GM12878 (cell line): Measurements from ENCODE around the gene ITGA4. TPM values are rescaled to one million over a fixed set of nuclear protein-coding genes. Genes with fewer than 3 reads are reported as not detected.
A peak's percentile ranks its signal among the peaks of the same experiment; 100 is the strongest.
"Not testable (repeated sequence)": the region's sequence is repeated elsewhere in the genome, so short reads cannot be mapped to it uniquely, and the experiment has no call there.

Experiments used
- ATAC-seq: fragments of 200-7000 bp; cut with Tn5 transposase; 3 replicates; pipeline ENCODE4 v1.9.1; 2020; ENCODE audit warnings: mild to moderate bottlenecking, moderate library complexity
- BruUV-seq: library from RNA; stranded (reverse); fragments of 400-500 nt; replicated peaks from 2 replicates; lab custom pipeline; 2021; lab: Mats Ljungman, UMichigan
- CTCF ChIA-PET: fragments of 300-600 bp; sonication (Branson Sonifier 250); formaldehyde crosslinking; extraction: SDS; loops from one replicate; lab custom pipeline; 2021; ENCODE audit warnings: inconsistent platforms; lab: Yijun Ruan, JAX
- POLR2A ChIA-PET: fragments of 350-600 bp; formaldehyde crosslinking; extraction: SDS; loops from one replicate; lab custom pipeline; 2021; ENCODE audit warnings: inconsistent platforms; lab: Charles Lee
- RAD21 ChIA-PET: fragments of 300-600 bp; sonication (Branson Sonifier 250); formaldehyde crosslinking; loops from one replicate; lab custom pipeline; 2023; ENCODE audit warnings: antibody characterized with exemption; ENCODE audit not compliant: unreplicated experiment; lab: Charles Lee
- SMC1A ChIA-PET: fragments of 300-600 bp; sonication (Branson Sonifier 250); formaldehyde crosslinking; loops from one replicate; lab custom pipeline; 2023; ENCODE audit not compliant: unreplicated experiment, uncharacterized antibody; lab: Charles Lee
- DNase-seq: peaks from one replicate; pipeline ENCODE4 v3.0.0-alpha.2; 2011; ENCODE audit warnings: low read depth, low spot score
- FAIRE-seq: peaks from 3 replicates; lab custom pipeline; 2011; peaks lifted over from hg19 to GRCh38; lab: Jason Lieb, UNC
- H2AFZ ChIP-seq: 2 replicates; pipeline ENCODE4 v1.6.0; 2011; ENCODE audit warnings: low read depth, low read length, control low read depth; ENCODE audit not compliant: control insufficient read depth
- H3K27ac ChIP-seq: 2 replicates; pipeline ENCODE4 v1.5.1; 2011; ENCODE audit warnings: control low read depth; ENCODE audit not compliant: control insufficient read depth, insufficient read depth
- H3K27me3 ChIP-seq, 2 experiments: replicated peaks in 1 of 2; 2 replicates each; pipeline versions ENCODE4 v1.6.0 to v1.6.1; 2011; ENCODE audit warnings: low read length in 1 of 2; ENCODE audit not compliant: control insufficient read depth in 2 of 2, insufficient read depth in 2 of 2
- H3K36me3 ChIP-seq, 2 experiments: 2 replicates each; pipeline ENCODE4 v1.5.1; 2011; ENCODE audit warnings: low read length in 1 of 2; ENCODE audit not compliant: control insufficient read depth in 2 of 2, insufficient read depth in 2 of 2
- H3K4me1 ChIP-seq: 2 replicates; pipeline ENCODE4 v1.6.1; 2011; ENCODE audit warnings: mild to moderate bottlenecking, low read length, moderate library complexity, mixed read lengths; ENCODE audit not compliant: control insufficient read depth, insufficient read depth
- H3K4me2 ChIP-seq: 2 replicates; pipeline ENCODE4 v1.6.0; 2011; ENCODE audit warnings: control low read depth; ENCODE audit not compliant: control insufficient read depth, insufficient read depth
- H3K4me3 ChIP-seq: fragments of 200-600 bp; sonication (generic); 2 replicates; pipeline ENCODE4 v1.5.1; 2016
- H3K79me2 ChIP-seq: 2 replicates; pipeline ENCODE4 v1.6.0; 2011; ENCODE audit warnings: low read length; ENCODE audit not compliant: control insufficient read depth, insufficient read depth
- H3K9ac ChIP-seq: 2 replicates; pipeline ENCODE4 v1.8.0; 2011; ENCODE audit warnings: low read length, control low read depth, mixed read lengths; ENCODE audit not compliant: control insufficient read depth, insufficient read depth
- H3K9me3 ChIP-seq: replicated peaks from 3 replicates; pipeline ENCODE4 v1.5.1; 2011; ENCODE audit warnings: mild to moderate bottlenecking, low read length; ENCODE audit not compliant: control insufficient read depth, insufficient read depth
- H4K20me1 ChIP-seq: 2 replicates; pipeline ENCODE4 v1.6.0; 2011; ENCODE audit not compliant: control insufficient read depth, insufficient read depth
- DPF2 ChIP-seq: fragments of 450-650 bp; IDR thresholded peaks from 2 replicates; pipeline ENCODE4 v1.6.1; 2017; ENCODE audit warnings: mild to moderate bottlenecking
- MTA2 ChIP-seq: fragments of 450-650 bp; IDR thresholded peaks from 2 replicates; pipeline ENCODE4 v1.6.1; 2016; ENCODE audit warnings: low read depth, mild to moderate bottlenecking, moderate library complexity
- NBN ChIP-seq: fragments of 450-650 bp; IDR thresholded peaks from 2 replicates; pipeline ENCODE4 v1.6.1; 2016
- WGBS: methylation state at CpG from one replicate; pipeline ENCODE4 v1.1.6; 2016; ENCODE audit warnings: low lambda C conversion rate; ENCODE audit not compliant: insufficient replicate concordance, insufficient coverage; ENCODE audit errors: missing lambda C conversion rate; 5-methylcytosine and 5-hydroxymethylcytosine counted together
- in situ Hi-C: fragments of 300-500 bp; cut with MboI; formaldehyde crosslinking; loops from 9 replicates; pipeline ENCODE4 v1.14.3; 2018; ENCODE audit warnings: mixed read lengths
- intact Hi-C: fragments of 100-400 bp; cut with micrococcal nuclease; formaldehyde crosslinking; loops from one replicate; pipeline ENCODE4 v1.14.2; 2022; ENCODE audit not compliant: unreplicated experiment
- polyA plus RNA-seq, 11 experiments: library from polyadenylated mRNA; depleted of rRNA in 4 of 11; unstranded in 6 of 11; stranded (reverse) in 5 of 11; fragments of >200 nt; fragmentation: Nextera tagmentation in 4 of 11; fragmentation: Illumina TruSeq in 1 of 11; extraction: Ambion mirVana in 4 of 11; extraction: Trizol in 1 of 11; gene quantifications; 1 replicate in 1 of 11; 2 replicates in 10 of 11; pipeline versions ENCODE4 v1.2.1 to v1.2.3, GENCODE V29; 2011 to 2016; ENCODE audit warnings: inconsistent platforms in 2 of 11, missing spikeins in 2 of 11, low read depth in 1 of 11
- total RNA-seq, 4 experiments: library from RNA; depleted of rRNA in 3 of 4; stranded (reverse); fragments of >200 nt in 3 of 4; fragmentation: Illumina TruSeq in 1 of 4; extraction: Trizol in 1 of 4; gene quantifications; 2 replicates each; pipeline versions ENCODE4 v1.2.1 to v1.2.3, GENCODE V29; 2013 to 2021

ITGA4 gene
- total and polyA plus RNA-seq, 10 of the 15 experiments (the other 5 are each of a cell fraction or from before 2014, with no cell fraction given): 12.4 to 87.9 (median 63.5) TPM

DNA sequence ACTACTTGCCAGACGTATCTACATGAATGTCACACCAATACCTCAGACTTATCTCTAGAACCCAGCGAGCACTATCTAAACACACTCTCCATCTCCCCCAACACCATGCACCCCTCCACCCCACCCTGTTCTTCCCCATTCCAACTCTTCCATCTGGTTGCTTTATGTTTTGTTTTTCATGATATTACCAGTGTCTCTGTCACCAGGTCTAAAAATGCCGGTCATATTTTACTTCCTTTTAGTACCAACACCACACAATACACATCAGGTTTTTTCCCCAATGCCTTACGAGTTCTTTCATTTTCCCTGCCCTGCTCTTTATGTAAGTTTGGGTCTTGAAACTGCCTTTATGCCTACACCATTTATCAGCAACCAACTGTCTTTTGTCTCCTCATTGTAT, 10.2 kb upstream of the ITGA4 start:
- ChIA-PET CTCF (interaction anchor here (0.6 to 1.0 kb wide), 6 partner anchors 10 to 408 kb away, joined by 3 to 4 read pairs (median 3); partner anchors contain the start of gene ITGA4), SMC1A (interaction anchor here (0.8 to 1.5 kb wide), 7 partner anchors 9 to 342 kb away, joined by 3 to 6 read pairs (median 3); no protein-coding TSS in a partner anchor), POLR2A (interaction anchor here (0.6 to 0.7 kb wide), 4 partner anchors 79 to 1840 kb away, joined by 3 to 4 read pairs (median 4); no protein-coding TSS in a partner anchor), RAD21 (interaction anchor here (1.0 to 1.5 kb wide), 2 partner anchors 10 to 13 kb away, joined by 3 to 5 read pairs; partner anchors contain the start of gene ITGA4)
- peak; percentile 59 for ATAC-seq
- FAIRE-seq: no peak
- H3K4me3 ChIP-seq: no peak overlapping the region
- H3K9me3 ChIP-seq: no peaks in the 10 kb centered on the region
- no TSS peak for BruUV-seq
- H3K36me3 ChIP-seq: no peaks in the 10 kb centered on the region
- no peak overlapping the region for H3K27ac ChIP-seq
- in situ Hi-C loops: no loop called here
- H3K4me1 ChIP-seq: no peaks in the 10 kb centered on the region
- H3K79me2 ChIP-seq: no peaks in the 10 kb centered on the region
- TF ChIP-seq DPF2: no peak
- TF ChIP-seq MTA2: no peak
- peak; percentile 32; the same call in 1 of the 2 replicates for TF ChIP-seq NBN
- 0 out of 2 replicates have a peak overlapping the region, but pooled peaks have one; percentile 33 for H3K4me2 ChIP-seq
- intact Hi-C loops: no loop called here
- no peak overlapping the region for H3K9ac ChIP-seq
- no peaks in the 10 kb centered on the region for H4K20me1 ChIP-seq
- H2AFZ ChIP-seq: peak overlapping the region; percentile 10
- WGBS: 43% methylated on average over 4 of the region's 4 CpGs
- H3K27me3 ChIP-seq: no peaks in the 10 kb centered on the region
- no peak for DNase-seq

DNA sequence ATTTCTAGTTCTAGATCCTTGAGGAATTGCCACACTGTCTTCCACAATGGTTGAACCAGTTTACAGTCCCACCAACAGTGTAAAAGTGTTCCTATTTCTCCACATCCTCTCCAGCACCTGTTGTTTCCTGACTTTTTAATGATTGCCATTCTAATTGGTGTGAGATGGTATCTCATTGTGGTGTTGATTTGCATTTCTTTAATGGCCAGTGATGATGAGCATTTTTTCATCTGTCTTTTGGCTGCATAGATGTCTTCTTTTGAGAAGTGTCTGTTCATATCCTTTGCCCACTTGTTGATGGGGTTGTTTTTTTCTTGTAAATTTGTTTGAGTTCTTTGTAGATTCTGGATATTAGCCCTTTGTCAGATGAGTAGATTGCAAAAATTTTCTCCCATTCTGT, 7.9 kb upstream of the ITGA4 start:
- ATAC-seq, H2AFZ ChIP-seq, intact Hi-C loops, H3K27me3 ChIP-seq, POLR2A ChIA-PET, DNase-seq, FAIRE-seq, CTCF ChIA-PET, H3K4me2 ChIP-seq, H3K9ac ChIP-seq, H3K79me2 ChIP-seq, H3K9me3 ChIP-seq, H3K4me1 ChIP-seq, H3K4me3 ChIP-seq, H3K27ac ChIP-seq, RAD21 ChIA-PET, in situ Hi-C loops, BruUV-seq, H3K36me3 ChIP-seq, H4K20me1 ChIP-seq: not testable (repeated sequence)
- SMC1A ChIA-PET: interaction anchor here (1.3 kb wide), 1 partner anchor 8 kb away, joined by 3 read pairs; the partner anchor contains the start of gene ITGA4
